Measurements from ENCODE around the gene TMEM147. TPM values are rescaled to one million over a fixed set of nuclear protein-coding genes. Genes with fewer than 3 reads are reported as not detected.

Gene TMEM147
- total and polyA plus RNA-seq, 10 of the 15 experiments (the other 5 are each of a cell fraction or from before 2014, with no cell fraction given), result 53.4 to 145 (median 79.3) TPM

DNA sequence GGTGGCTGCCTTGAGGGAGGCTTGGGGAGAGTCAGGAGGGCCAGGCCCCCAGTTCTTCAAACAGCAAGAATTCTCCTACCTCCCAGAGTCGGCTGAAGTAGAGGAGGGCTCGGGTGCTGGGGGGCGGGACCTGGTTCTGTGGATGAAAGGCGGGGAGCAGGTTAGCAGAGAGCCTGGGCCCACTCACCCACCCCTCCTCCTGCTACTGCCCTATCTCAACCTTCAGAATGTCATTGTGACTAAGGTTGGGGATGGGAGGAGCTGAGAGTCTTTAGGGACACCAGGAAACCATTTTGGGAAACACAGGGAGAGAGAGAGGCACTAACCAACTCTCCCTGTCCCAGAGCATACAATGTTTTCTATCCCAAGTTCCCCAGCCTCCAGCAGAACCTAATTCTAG is 42.7 kb upstream of the TMEM147 start (continued):
- TF ChIP-seq ESRRA (IDR thresholded peaks at IDR 0.05; ENCODE audit: low read length), result no peak
- TF ChIP-seq, protein P1, sequence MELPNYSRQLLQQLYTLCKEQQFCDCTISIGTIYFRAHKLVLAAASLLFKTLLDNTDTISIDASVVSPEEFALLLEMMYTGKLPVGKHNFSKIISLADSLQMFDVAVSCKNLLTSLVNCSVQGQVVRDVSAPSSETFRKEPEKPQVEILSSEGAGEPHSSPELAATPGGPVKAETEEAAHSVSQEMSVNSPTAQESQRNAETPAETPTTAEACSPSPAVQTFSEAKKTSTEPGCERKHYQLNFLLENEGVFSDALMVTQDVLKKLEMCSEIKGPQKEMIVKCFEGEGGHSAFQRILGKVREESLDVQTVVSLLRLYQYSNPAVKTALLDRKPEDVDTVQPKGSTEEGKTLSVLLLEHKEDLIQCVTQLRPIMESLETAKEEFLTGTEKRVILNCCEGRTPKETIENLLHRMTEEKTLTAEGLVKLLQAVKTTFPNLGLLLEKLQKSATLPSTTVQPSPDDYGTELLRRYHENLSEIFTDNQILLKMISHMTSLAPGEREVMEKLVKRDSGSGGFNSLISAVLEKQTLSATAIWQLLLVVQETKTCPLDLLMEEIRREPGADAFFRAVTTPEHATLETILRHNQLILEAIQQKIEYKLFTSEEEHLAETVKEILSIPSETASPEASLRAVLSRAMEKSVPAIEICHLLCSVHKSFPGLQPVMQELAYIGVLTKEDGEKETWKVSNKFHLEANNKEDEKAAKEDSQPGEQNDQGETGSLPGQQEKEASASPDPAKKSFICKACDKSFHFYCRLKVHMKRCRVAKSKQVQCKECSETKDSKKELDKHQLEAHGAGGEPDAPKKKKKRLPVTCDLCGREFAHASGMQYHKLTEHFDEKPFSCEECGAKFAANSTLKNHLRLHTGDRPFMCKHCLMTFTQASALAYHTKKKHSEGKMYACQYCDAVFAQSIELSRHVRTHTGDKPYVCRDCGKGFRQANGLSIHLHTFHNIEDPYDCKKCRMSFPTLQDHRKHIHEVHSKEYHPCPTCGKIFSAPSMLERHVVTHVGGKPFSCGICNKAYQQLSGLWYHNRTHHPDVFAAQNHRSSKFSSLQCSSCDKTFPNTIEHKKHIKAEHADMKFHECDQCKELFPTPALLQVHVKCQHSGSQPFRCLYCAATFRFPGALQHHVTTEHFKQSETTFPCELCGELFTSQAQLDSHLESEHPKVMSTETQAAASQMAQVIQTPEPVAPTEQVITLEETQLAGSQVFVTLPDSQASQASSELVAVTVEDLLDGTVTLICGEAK (IDR thresholded peaks at IDR 0.05; ENCODE audit: borderline replicate concordance), result no peak
- no peak for TF ChIP-seq USF1 (IDR thresholded peaks at IDR 0.05; ENCODE audit: borderline replicate concordance, extremely low read length, insufficient read depth, low read depth, low read length)
- TF ChIP-seq FOXM1 (IDR thresholded peaks at IDR 0.05; ENCODE audit: low read depth, low read length), result no peak

DNA sequence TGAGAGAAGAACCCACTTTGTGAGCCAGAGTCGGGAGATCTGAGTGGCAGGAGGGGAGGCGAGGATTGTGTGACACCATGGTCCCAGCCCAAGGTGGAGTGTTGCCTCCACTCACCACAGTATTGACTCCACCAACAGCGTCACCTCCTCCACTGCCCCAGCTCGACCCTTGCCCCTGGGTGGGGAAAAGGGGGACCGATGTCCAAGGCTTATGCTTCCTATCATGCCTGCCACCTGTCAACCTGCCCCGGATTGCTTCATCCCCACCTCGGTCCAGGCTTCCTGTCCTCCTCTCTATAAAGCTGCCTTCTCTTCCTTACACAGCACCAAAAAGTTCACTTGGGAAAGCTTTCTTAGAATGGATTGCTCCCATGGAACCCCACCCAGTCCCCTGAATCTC is 39.4 kb upstream of the TMEM147 start:
- Histone ChIP-seq H3K27ac (ENCODE audit: control insufficient read depth, insufficient read depth) (no peak overlapping the region), H3K4me1 (ENCODE audit: control insufficient read depth, insufficient read depth, low read length) (peaks cover 12% of the 10 kb centered on the region), H3K9me3 (replicated peaks; ENCODE audit: control insufficient read depth, insufficient read depth, low read length) (no peaks in the 10 kb centered on the region), H2AFZ (ENCODE audit: control insufficient read depth, low read depth, low read length) (no peak overlapping the region), H4K20me1 (ENCODE audit: control insufficient read depth, insufficient read depth) (no peaks in the 10 kb centered on the region), H3K9ac (ENCODE audit: control insufficient read depth, insufficient read depth, low read length) (no peak overlapping the region), H3K79me2 (ENCODE audit: control insufficient read depth, insufficient read depth, low read length) (no peaks in the 10 kb centered on the region), H3K4me2 (ENCODE audit: control insufficient read depth, insufficient read depth) (no peak overlapping the region), H3K4me3 (no peak overlapping the region), H3K27me3 (replicated peaks in 1 of 2; ENCODE audit: control insufficient read depth in 2 of 2, insufficient read depth in 2 of 2, low read length in 1 of 2) (no peaks in the 10 kb centered on the region; a peak in 1 of 4 replicates), H3K36me3 (ENCODE audit: control insufficient read depth in 2 of 2, insufficient read depth in 2 of 2, low read length in 1 of 2) (no peaks in the 10 kb centered on the region)
- ChIA-PET CTCF (interaction anchor here (1.0 to 6.3 kb wide), 8 partner anchors 9 to 153 kb away, joined by 3 to 87 read pairs (median 8); no protein-coding TSS in a partner anchor), RAD21 (ENCODE audit: unreplicated experiment) (interaction anchor here (0.8 to 1.9 kb wide), 4 partner anchors 11 to 160 kb away, joined by 3 to 8 read pairs (median 6); no protein-coding TSS in a partner anchor), SMC1A (ENCODE audit: uncharacterized antibody, unreplicated experiment) (interaction anchor here (1.8 to 5.7 kb wide), 3 partner anchors 8 to 153 kb away, joined by 6 to 35 read pairs (median 10); no protein-coding TSS in a partner anchor), POLR2A (interaction anchor here (1.0 to 1.1 kb wide), 3 partner anchors 87 to 178 kb away, joined by 3 to 4 read pairs (median 3); partner anchors contain the start of gene COX6B1)
- no peak for ATAC-seq
- intact Hi-C loops (cut with micrococcal nuclease; ENCODE audit: unreplicated experiment), result no loop called here
- no peak for DNase-seq (ENCODE audit: low read depth, low spot score)
- no peak for FAIRE-seq
- WGBS (ENCODE audit: insufficient coverage, insufficient replicate concordance, low lambda C conversion rate, missing lambda C conversion rate), result 58% methylated on average over 6 of the region's 7 CpGs
- no TSS peak for BruUV-seq (replicated peaks)
- in situ Hi-C loops (cut with MboI), result no loop called here
- TF ChIP-seq E2F8 (IDR thresholded peaks at IDR 0.05; ENCODE audit: low read depth, partially characterized antibody) (no peak), RFX5 (IDR thresholded peaks at IDR 0.05; ENCODE audit: low read depth, low read length) (no peak), TCF7 (IDR thresholded peaks at IDR 0.05; ENCODE audit: borderline replicate concordance) (no peak)
- TF ChIP-seq, protein P2, sequence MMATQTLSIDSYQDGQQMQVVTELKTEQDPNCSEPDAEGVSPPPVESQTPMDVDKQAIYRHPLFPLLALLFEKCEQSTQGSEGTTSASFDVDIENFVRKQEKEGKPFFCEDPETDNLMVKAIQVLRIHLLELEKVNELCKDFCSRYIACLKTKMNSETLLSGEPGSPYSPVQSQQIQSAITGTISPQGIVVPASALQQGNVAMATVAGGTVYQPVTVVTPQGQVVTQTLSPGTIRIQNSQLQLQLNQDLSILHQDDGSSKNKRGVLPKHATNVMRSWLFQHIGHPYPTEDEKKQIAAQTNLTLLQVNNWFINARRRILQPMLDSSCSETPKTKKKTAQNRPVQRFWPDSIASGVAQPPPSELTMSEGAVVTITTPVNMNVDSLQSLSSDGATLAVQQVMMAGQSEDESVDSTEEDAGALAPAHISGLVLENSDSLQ (IDR thresholded peaks at IDR 0.05), result no peak
- TF ChIP-seq, protein P3, sequence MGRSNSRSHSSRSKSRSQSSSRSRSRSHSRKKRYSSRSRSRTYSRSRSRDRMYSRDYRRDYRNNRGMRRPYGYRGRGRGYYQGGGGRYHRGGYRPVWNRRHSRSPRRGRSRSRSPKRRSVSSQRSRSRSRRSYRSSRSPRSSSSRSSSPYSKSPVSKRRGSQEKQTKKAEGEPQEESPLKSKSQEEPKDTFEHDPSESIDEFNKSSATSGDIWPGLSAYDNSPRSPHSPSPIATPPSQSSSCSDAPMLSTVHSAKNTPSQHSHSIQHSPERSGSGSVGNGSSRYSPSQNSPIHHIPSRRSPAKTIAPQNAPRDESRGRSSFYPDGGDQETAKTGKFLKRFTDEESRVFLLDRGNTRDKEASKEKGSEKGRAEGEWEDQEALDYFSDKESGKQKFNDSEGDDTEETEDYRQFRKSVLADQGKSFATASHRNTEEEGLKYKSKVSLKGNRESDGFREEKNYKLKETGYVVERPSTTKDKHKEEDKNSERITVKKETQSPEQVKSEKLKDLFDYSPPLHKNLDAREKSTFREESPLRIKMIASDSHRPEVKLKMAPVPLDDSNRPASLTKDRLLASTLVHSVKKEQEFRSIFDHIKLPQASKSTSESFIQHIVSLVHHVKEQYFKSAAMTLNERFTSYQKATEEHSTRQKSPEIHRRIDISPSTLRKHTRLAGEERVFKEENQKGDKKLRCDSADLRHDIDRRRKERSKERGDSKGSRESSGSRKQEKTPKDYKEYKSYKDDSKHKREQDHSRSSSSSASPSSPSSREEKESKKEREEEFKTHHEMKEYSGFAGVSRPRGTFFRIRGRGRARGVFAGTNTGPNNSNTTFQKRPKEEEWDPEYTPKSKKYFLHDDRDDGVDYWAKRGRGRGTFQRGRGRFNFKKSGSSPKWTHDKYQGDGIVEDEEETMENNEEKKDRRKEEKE (IDR thresholded peaks at IDR 0.05), result no peak

Data from GM12878 (cell line).